ENCODE measurements around the gene DYDC2.

- no peak for TF ChIP-seq EZH2 (IDR thresholded peaks at IDR 0.05; ENCODE audit: borderline replicate concordance, low read depth, low read length)
- TF ChIP-seq HDAC2 (IDR thresholded peaks at IDR 0.05), result no peak
- TF ChIP-seq CTCF (IDR thresholded peaks at IDR 0.05 in 2 of 3, conservative IDR thresholded peaks at IDR 0.05 in 1 of 3; ENCODE audit: insufficient read depth in 2 of 3, low read depth in 1 of 3, low read length in 3 of 3), result no peak
- no peak for TF ChIP-seq NFE2L1 (tag; IDR thresholded peaks at IDR 0.05; ENCODE audit: borderline replicate concordance, low read depth)
- TF ChIP-seq JUND (IDR thresholded peaks at IDR 0.05; ENCODE audit: borderline replicate concordance, low read depth, low read length), result no peak
- TF ChIP-seq JUND (tag; IDR thresholded peaks at IDR 0.05; ENCODE audit: borderline replicate concordance, low read depth, low read length), result no peak
- TF ChIP-seq ESRRA (IDR thresholded peaks at IDR 0.05; ENCODE audit: borderline replicate concordance, low read depth), result no peak
Measured at GRCh38 chr10:80356563-80356988, at the start of gene DYDC2, which contains the start of gene DYDC1.
